HEK293 (cell line): ENCODE measurements around the gene TMEM41A.
"Not testable (repeated sequence)": the region's sequence is repeated elsewhere in the genome, so short reads cannot be mapped to it uniquely, and the experiment has no call there.

Experiments used
- KLF10 ChIP-seq: fragments of 450-650 bp; IDR thresholded peaks from 2 replicates; pipeline ENCODE4 v1.5.1; 2018; ENCODE audit warnings: missing biosample characterization, mild to moderate bottlenecking, missing genetic modification characterization
- KLF16 ChIP-seq: fragments of 450-650 bp; formaldehyde crosslinking; IDR thresholded peaks from 2 replicates; pipeline ENCODE4 v1.5.1; 2017; ENCODE audit warnings: missing biosample characterization, missing genetic modification characterization
- ZEB2 ChIP-seq: fragments of 450-650 bp; formaldehyde crosslinking; IDR thresholded peaks from 2 replicates; pipeline ENCODE4 v1.5.1; 2016; ENCODE audit warnings: missing biosample characterization, missing genetic modification characterization
- ZNF174 ChIP-seq: fragments of 450-650 bp; formaldehyde crosslinking; IDR thresholded peaks from 2 replicates; pipeline ENCODE4 v1.5.0; 2017; ENCODE audit warnings: missing biosample characterization, mild to moderate bottlenecking, missing genetic modification characterization
- ZNF510 ChIP-seq: fragments of 450-650 bp; formaldehyde crosslinking; IDR thresholded peaks from 2 replicates; pipeline ENCODE4 v1.5.1; 2018; ENCODE audit warnings: mild to moderate bottlenecking, missing genetic modification characterization, missing biosample characterization; ENCODE audit not compliant: insufficient replicate concordance
- ZNF530 ChIP-seq: fragments of 450-650 bp; formaldehyde crosslinking; IDR thresholded peaks from 2 replicates; pipeline ENCODE4 v1.5.1; 2016; ENCODE audit warnings: low read depth, missing biosample characterization, missing genetic modification characterization
- ZNF544 ChIP-seq: fragments of 450-650 bp; formaldehyde crosslinking; IDR thresholded peaks from 2 replicates; pipeline ENCODE4 v1.5.0; 2017; ENCODE audit warnings: missing biosample characterization, missing genetic modification characterization
- TF ChIP-seq, protein P1 (sequence below): fragments of 450-650 bp; formaldehyde crosslinking; IDR thresholded peaks from 2 replicates; pipeline ENCODE4 v1.5.1; 2016; ENCODE audit warnings: missing biosample characterization, missing genetic modification characterization
- TF ChIP-seq, protein P2 (sequence below): fragments of 450-650 bp; formaldehyde crosslinking; IDR thresholded peaks from 2 replicates; pipeline ENCODE4 v1.5.1; 2016; ENCODE audit warnings: missing biosample characterization, missing genetic modification characterization
- TF ChIP-seq, protein P3 (sequence below): fragments of 450-650 bp; formaldehyde crosslinking; conservative IDR thresholded peaks from 2 replicates; pipeline ENCODE4 v1.5.1; 2016; ENCODE audit warnings: low read depth, missing biosample characterization, missing genetic modification characterization

DNA sequence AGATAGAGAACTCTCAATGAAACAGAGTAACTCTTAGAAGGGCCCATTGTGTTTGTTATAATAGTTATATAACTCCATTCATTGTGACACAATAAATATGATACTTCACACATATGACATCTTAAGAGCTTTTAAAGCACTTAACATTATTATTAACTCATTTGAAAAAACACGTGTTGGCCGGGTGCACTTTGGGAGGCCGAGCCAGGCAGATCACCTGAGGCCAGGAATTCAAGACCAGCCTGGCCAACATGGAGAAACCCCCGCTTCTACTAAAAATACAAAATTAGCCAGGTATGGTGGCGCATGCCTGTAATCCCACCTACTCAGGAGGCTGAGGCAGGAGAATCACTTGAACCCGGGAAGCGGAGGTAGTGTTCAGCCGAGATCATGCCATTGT, 47.4 kb downstream of the TMEM41A start:
- TF ChIP-seq ZNF174 (tag by site-specific recombination); ZEB2 (tag by site-specific recombination); KLF10 (tag by site-specific recombination); ZNF530; ZNF510 (tag by site-specific recombination); ZNF544; KLF16: not testable (repeated sequence)
- TF ChIP-seq, protein P1, sequence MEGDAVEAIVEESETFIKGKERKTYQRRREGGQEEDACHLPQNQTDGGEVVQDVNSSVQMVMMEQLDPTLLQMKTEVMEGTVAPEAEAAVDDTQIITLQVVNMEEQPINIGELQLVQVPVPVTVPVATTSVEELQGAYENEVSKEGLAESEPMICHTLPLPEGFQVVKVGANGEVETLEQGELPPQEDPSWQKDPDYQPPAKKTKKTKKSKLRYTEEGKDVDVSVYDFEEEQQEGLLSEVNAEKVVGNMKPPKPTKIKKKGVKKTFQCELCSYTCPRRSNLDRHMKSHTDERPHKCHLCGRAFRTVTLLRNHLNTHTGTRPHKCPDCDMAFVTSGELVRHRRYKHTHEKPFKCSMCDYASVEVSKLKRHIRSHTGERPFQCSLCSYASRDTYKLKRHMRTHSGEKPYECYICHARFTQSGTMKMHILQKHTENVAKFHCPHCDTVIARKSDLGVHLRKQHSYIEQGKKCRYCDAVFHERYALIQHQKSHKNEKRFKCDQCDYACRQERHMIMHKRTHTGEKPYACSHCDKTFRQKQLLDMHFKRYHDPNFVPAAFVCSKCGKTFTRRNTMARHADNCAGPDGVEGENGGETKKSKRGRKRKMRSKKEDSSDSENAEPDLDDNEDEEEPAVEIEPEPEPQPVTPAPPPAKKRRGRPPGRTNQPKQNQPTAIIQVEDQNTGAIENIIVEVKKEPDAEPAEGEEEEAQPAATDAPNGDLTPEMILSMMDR (tag by site-specific recombination), result not testable (repeated sequence)
- TF ChIP-seq, protein P2, sequence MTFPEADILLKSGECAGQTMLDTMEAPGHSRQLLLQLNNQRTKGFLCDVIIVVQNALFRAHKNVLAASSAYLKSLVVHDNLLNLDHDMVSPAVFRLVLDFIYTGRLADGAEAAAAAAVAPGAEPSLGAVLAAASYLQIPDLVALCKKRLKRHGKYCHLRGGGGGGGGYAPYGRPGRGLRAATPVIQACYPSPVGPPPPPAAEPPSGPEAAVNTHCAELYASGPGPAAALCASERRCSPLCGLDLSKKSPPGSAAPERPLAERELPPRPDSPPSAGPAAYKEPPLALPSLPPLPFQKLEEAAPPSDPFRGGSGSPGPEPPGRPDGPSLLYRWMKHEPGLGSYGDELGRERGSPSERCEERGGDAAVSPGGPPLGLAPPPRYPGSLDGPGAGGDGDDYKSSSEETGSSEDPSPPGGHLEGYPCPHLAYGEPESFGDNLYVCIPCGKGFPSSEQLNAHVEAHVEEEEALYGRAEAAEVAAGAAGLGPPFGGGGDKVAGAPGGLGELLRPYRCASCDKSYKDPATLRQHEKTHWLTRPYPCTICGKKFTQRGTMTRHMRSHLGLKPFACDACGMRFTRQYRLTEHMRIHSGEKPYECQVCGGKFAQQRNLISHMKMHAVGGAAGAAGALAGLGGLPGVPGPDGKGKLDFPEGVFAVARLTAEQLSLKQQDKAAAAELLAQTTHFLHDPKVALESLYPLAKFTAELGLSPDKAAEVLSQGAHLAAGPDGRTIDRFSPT (tag by site-specific recombination), result not testable (repeated sequence)
- TF ChIP-seq, protein P3, sequence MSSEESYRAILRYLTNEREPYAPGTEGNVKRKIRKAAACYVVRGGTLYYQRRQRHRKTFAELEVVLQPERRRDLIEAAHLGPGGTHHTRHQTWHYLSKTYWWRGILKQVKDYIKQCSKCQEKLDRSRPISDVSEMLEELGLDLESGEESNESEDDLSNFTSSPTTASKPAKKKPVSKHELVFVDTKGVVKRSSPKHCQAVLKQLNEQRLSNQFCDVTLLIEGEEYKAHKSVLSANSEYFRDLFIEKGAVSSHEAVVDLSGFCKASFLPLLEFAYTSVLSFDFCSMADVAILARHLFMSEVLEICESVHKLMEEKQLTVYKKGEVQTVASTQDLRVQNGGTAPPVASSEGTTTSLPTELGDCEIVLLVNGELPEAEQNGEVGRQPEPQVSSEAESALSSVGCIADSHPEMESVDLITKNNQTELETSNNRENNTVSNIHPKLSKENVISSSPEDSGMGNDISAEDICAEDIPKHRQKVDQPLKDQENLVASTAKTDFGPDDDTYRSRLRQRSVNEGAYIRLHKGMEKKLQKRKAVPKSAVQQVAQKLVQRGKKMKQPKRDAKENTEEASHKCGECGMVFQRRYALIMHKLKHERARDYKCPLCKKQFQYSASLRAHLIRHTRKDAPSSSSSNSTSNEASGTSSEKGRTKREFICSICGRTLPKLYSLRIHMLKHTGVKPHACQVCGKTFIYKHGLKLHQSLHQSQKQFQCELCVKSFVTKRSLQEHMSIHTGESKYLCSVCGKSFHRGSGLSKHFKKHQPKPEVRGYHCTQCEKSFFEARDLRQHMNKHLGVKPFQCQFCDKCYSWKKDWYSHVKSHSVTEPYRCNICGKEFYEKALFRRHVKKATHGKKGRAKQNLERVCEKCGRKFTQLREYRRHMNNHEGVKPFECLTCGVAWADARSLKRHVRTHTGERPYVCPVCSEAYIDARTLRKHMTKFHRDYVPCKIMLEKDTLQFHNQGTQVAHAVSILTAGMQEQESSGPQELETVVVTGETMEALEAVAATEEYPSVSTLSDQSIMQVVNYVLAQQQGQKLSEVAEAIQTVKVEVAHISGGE, result not testable (repeated sequence)
